ENCODE data around the gene RASA4B. TPM values are rescaled to one million over a fixed set of nuclear protein-coding genes. Genes with fewer than 3 reads are reported as not detected.

The RASA4B gene
- total and polyA plus RNA-seq, 2 experiments from 2014 or later: 3.2 to 9.3 TPM

DNA sequence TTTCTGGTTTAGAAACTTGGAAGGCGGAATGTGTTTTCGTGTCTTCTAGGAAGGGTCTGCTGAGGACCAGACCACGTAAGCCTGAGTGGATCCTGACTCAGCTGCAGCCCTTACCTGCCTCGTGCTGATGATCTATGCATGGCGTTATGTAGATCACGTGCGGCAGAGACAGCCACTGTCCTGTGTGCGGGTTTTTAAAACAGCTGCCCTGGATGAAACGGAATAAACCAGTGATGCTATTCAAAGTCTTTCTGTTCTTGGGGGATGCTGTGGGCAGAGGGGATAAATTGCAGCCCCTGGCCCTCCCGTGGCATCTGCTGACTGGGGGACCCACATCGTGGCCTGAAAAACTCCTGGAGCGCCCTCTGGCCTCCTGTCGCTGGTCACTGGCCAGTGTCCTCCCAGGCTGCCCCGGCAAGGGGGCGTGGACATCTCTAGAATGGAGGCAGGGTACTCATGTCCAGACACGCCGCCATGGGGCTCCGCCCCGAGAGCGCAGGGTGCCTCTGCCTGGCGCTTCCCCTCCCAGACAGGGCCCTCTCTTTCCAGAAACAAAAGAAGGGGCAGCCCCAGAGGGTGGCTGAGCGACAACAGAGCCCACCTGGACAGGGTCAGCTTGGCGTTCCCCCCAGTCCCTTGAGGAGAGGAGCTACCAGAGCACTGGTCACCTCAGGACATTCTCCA is 66.1 kb downstream of the RASA4B start:
- Histone ChIP-seq H3K4me3 (no peak overlapping the region), H4K20me1 (ENCODE audit: insufficient read depth, poor library complexity, severe bottlenecking) (no peaks in the 10 kb centered on the region), H3K27ac (no peak overlapping the region), H3K9me3 (ENCODE audit: low read depth) (no peaks in the 10 kb centered on the region), H3K79me2 (no peaks in the 10 kb centered on the region), H3K27me3 (no peaks in the 10 kb centered on the region), H2AFZ (no peak overlapping the region), H3K4me2 (peak overlapping the region; percentile 12), H3K9me2 (replicated peaks; ENCODE audit: insufficient read depth) (no peaks in the 10 kb centered on the region), H3K4me1 (ENCODE audit: insufficient read depth) (no peaks in the 10 kb centered on the region), H3K36me3 (replicated peaks; ENCODE audit: insufficient read depth, low read depth) (no peaks in the 10 kb centered on the region)
- WGBS (ENCODE audit: low lambda C conversion rate, missing lambda C conversion rate): 57% methylated on average over 23 of the region's 23 CpGs
- TF ChIP-seq CTCF (IDR thresholded peaks at IDR 0.05; ENCODE audit: poor library complexity) (no peak), EZH2phosphoT487 (IDR thresholded peaks at IDR 0.05; ENCODE audit: low read depth, severe bottlenecking, unreplicated experiment) (no peak), EZH2 (IDR thresholded peaks at IDR 0.05; ENCODE audit: borderline replicate concordance) (no peak)
- DNase-seq (ENCODE audit: low spot score): peak; percentile 38

DNA sequence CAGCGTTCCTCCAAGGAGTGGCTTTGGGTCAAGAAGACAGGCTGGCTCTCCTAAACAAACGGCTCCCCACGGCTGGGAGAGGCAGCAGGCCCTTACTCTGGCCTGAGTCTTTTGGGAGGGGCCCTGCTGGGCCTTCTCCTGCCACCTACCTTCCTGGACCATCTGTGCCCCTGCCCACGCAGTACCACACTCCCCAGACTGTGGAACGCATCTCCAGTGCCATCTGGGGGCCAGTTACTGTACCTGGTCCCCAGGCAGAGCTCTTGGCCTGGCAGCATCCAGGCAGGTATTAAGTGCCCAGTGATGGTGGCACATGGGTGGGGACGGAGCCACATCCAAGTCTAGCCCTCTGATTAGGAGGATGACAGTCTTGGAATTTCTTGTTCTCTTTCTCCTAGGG is 67.3 kb downstream of the RASA4B start:
- Histone ChIP-seq H3K9me2 (replicated peaks; ENCODE audit: insufficient read depth) (no peaks in the 10 kb centered on the region), H3K36me3 (replicated peaks; ENCODE audit: insufficient read depth, low read depth) (no peaks in the 10 kb centered on the region), H3K79me2 (no peaks in the 10 kb centered on the region), H3K4me2 (no peak overlapping the region), H3K27me3 (no peaks in the 10 kb centered on the region), H3K9me3 (ENCODE audit: low read depth) (no peaks in the 10 kb centered on the region), H2AFZ (no peak overlapping the region), H4K20me1 (ENCODE audit: insufficient read depth, poor library complexity, severe bottlenecking) (no peaks in the 10 kb centered on the region), H3K27ac (no peak overlapping the region), H3K4me1 (ENCODE audit: insufficient read depth) (no peaks in the 10 kb centered on the region), H3K4me3 (no peak overlapping the region)
- no peak for DNase-seq (ENCODE audit: low spot score)
- 85% methylated on average over 6 of the region's 6 CpGs for WGBS (ENCODE audit: low lambda C conversion rate, missing lambda C conversion rate)
- TF ChIP-seq EZH2phosphoT487 (IDR thresholded peaks at IDR 0.05; ENCODE audit: low read depth, severe bottlenecking, unreplicated experiment) (no peak), CTCF (IDR thresholded peaks at IDR 0.05; ENCODE audit: poor library complexity) (no peak), EZH2 (IDR thresholded peaks at IDR 0.05; ENCODE audit: borderline replicate concordance) (no peak)

GRCh38 chr7:102449136-102449535 is 68.4 kb downstream of the RASA4B start:
- Histone ChIP-seq H3K27me3 (no peaks in the 10 kb centered on the region), H4K20me1 (ENCODE audit: insufficient read depth, poor library complexity, severe bottlenecking) (no peaks in the 10 kb centered on the region), H3K36me3 (replicated peaks; ENCODE audit: insufficient read depth, low read depth) (no peaks in the 10 kb centered on the region), H3K27ac (no peak overlapping the region), H3K4me2 (no peak overlapping the region), H3K4me1 (ENCODE audit: insufficient read depth) (no peaks in the 10 kb centered on the region), H3K79me2 (no peaks in the 10 kb centered on the region), H3K9me2 (replicated peaks; ENCODE audit: insufficient read depth) (no peaks in the 10 kb centered on the region), H2AFZ (no peak overlapping the region), H3K9me3 (ENCODE audit: low read depth) (no peaks in the 10 kb centered on the region), H3K4me3 (no peak overlapping the region)
- 96% methylated on average over 15 of the region's 15 CpGs for WGBS (ENCODE audit: low lambda C conversion rate, missing lambda C conversion rate)
- TF ChIP-seq EZH2 (IDR thresholded peaks at IDR 0.05; ENCODE audit: borderline replicate concordance) (no peak), EZH2phosphoT487 (IDR thresholded peaks at IDR 0.05; ENCODE audit: low read depth, severe bottlenecking, unreplicated experiment) (no peak), CTCF (IDR thresholded peaks at IDR 0.05; ENCODE audit: poor library complexity) (no peak)
- no peak for DNase-seq (ENCODE audit: low spot score)
